Uterus (tissue), 4 donors: ENCODE results near the gene SULT1C3. TPM values are rescaled to one million over a fixed set of nuclear protein-coding genes. Genes with fewer than 3 reads are reported as not detected.

ENCODE experiments used
- DNase-seq, 2 donors: peaks; one replicate each; pipeline ENCODE4 v3.0.0-alpha.2; 2019 to 2020
- H3K27ac ChIP-seq, 2 donors: fragments of 200-600 bp; sonication (generic); 1 replicate in 1 of 2; 2 replicates in 1 of 2; pipeline ENCODE4 v1.5.1; 2016 to 2018
- H3K27me3 ChIP-seq, 2 donors: fragments of 200-600 bp; sonication (generic); one replicate each; pipeline ENCODE4 v1.5.1; 2018 to 2019; ENCODE audit warnings: control low read depth in 1 of 2
- H3K36me3 ChIP-seq, 2 donors: fragments of 200-600 bp; sonication (generic); one replicate each; pipeline ENCODE4 v1.5.1; 2019; ENCODE audit warnings: control low read depth in 1 of 2
- H3K4me1 ChIP-seq, 2 donors: fragments of 200-600 bp; sonication (generic); one replicate each; pipeline ENCODE4 v1.5.1; 2018 to 2019; ENCODE audit warnings: control low read depth in 1 of 2
- H3K4me3 ChIP-seq, 2 donors: fragments of 200-600 bp; sonication (generic); 1 replicate in 1 of 2; 2 replicates in 1 of 2; pipeline ENCODE4 v1.5.1; 2018 to 2019; ENCODE audit warnings: mild to moderate bottlenecking in 1 of 2
- H3K9me3 ChIP-seq, 2 donors: fragments of 200-600 bp; sonication (generic); one replicate each; pipeline ENCODE4 v1.5.1; 2019; ENCODE audit warnings: control low read depth in 1 of 2
- POLR2A ChIP-seq, 2 donors: fragments of 450-650 bp; IDR thresholded peaks; one replicate each; pipeline ENCODE4 v1.6.1; 2016; ENCODE audit warnings: antibody characterized with exemption in 2 of 2, mild to moderate bottlenecking in 1 of 2, moderate library complexity in 1 of 2
- intact Hi-C: fragments of 100-400 bp; cut with DNase I; formaldehyde crosslinking; loops from one replicate; pipeline ENCODE4 v1.15.1; 2023; ENCODE audit warnings: low total_unique reads
- total RNA-seq, 4 donors: library from RNA; depleted of rRNA in 3 of 4; stranded (reverse); fragments of >200 nt in 3 of 4; gene quantifications; one replicate each; pipeline versions ENCODE4 v1.1.0 to v1.2.4, GENCODE V29; 2014 to 2023
- TF ChIP-seq, protein P1 (sequence below), 4 experiments: fragments of 200-600 bp in 2 of 4; fragments of 450-650 bp in 2 of 4; sonication (generic) in 2 of 4; IDR thresholded peaks; one replicate each; pipeline ENCODE4 v1.5.1; 2016 to 2019; ENCODE audit warnings: antibody characterized with exemption in 4 of 4, mild to moderate bottlenecking in 2 of 4, moderate library complexity in 1 of 4
- donor health status: DM: yes; HTN: yes; CAD: no.

Gene SULT1C3
- total RNA-seq, 4 donors from 2014 or later = not detected

- H3K36me3 ChIP-seq = no peaks in the 10 kb centered on the region
- intact Hi-C loops = no loop called here
- no peaks in the 10 kb centered on the region for H3K9me3 ChIP-seq
- H3K4me1 ChIP-seq = no peaks in the 10 kb centered on the region
- H3K27me3 ChIP-seq = no peaks in the 10 kb centered on the region
- H3K27ac ChIP-seq = no peak overlapping the region
- DNase-seq = no peak
- H3K4me3 ChIP-seq = no peak overlapping the region
- no peak for TF ChIP-seq POLR2A (IDR thresholded peaks at IDR 0.05)
- TF ChIP-seq, protein P1, sequence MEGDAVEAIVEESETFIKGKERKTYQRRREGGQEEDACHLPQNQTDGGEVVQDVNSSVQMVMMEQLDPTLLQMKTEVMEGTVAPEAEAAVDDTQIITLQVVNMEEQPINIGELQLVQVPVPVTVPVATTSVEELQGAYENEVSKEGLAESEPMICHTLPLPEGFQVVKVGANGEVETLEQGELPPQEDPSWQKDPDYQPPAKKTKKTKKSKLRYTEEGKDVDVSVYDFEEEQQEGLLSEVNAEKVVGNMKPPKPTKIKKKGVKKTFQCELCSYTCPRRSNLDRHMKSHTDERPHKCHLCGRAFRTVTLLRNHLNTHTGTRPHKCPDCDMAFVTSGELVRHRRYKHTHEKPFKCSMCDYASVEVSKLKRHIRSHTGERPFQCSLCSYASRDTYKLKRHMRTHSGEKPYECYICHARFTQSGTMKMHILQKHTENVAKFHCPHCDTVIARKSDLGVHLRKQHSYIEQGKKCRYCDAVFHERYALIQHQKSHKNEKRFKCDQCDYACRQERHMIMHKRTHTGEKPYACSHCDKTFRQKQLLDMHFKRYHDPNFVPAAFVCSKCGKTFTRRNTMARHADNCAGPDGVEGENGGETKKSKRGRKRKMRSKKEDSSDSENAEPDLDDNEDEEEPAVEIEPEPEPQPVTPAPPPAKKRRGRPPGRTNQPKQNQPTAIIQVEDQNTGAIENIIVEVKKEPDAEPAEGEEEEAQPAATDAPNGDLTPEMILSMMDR (IDR thresholded peaks at IDR 0.05) = no peak
These were observed 18.1 kb downstream of the SULT1C3 start for GRCh38 chr2:108257757-108258331.

- Histone ChIP-seq H3K9me3 (no peaks in the 10 kb centered on the region), H3K27me3 (no peaks in the 10 kb centered on the region), H3K36me3 (no peaks in the 10 kb centered on the region), H3K4me3 (no peak overlapping the region), H3K27ac (no peak overlapping the region), H3K4me1 (no peaks in the 10 kb centered on the region)
- intact Hi-C loops = no loop called here
- DNase-seq = no peak
- TF ChIP-seq, protein P1 (IDR thresholded peaks at IDR 0.05) = no peak
- TF ChIP-seq POLR2A (IDR thresholded peaks at IDR 0.05) = no peak
These were observed 21.0 kb downstream of the SULT1C3 start for GRCh38 chr2:108260773-108261172.

DNA sequence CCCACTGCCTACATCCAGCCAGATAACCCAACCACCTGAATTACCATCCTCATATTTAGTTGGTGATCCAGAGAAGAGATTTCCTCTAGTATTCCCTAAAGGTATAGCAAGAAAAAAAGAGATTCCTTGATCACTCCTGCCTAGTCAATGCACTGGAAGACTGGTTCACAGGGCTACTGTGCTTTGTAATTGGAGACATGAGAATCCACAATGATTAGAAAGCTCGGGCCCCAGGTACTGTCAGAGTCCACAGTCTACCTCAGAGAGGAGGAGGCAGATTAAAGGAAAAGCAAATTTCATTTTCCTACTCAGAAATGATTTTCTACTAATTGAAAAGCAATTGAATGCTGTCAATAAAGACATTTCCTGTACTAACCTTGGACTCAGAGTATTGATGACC is 22.3 kb downstream of the SULT1C3 start:
- Histone ChIP-seq H3K27ac (no peak overlapping the region), H3K4me1 (no peaks in the 10 kb centered on the region), H3K36me3 (no peaks in the 10 kb centered on the region), H3K4me3 (no peak overlapping the region), H3K27me3 (no peaks in the 10 kb centered on the region), H3K9me3 (no peaks in the 10 kb centered on the region)
- DNase-seq = no peak
- intact Hi-C loops = no loop called here
- TF ChIP-seq POLR2A (IDR thresholded peaks at IDR 0.05) = no peak
- TF ChIP-seq, protein P1 (IDR thresholded peaks at IDR 0.05) = no peak

DNA sequence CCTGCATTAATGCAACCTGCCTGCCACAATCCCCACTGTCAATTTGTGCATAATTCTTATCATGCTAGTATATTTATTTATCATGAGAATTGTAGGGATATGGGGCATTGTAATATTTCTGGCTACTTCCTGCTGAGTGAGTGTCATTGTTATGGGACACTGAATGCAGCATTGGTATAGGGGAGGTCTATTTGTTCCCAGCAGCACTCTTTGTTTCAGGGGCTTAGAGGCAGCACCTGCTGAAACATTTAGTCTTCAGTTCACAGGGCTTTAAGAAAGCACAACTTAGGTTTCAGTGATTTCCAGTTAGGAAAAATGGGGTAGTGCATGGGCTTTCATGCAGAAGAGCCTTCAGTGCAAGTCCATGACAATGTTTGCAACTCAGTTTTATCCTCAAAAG is 23.6 kb downstream of the SULT1C3 start:
- Histone ChIP-seq H3K27ac (no peak overlapping the region), H3K27me3 (no peaks in the 10 kb centered on the region), H3K9me3 (no peaks in the 10 kb centered on the region), H3K4me1 (no peaks in the 10 kb centered on the region), H3K36me3 (no peaks in the 10 kb centered on the region), H3K4me3 (no peak overlapping the region)
- DNase-seq = no peak
- no peak for TF ChIP-seq POLR2A (IDR thresholded peaks at IDR 0.05)
- TF ChIP-seq, protein P1 (IDR thresholded peaks at IDR 0.05) = no peak
- intact Hi-C loops = no loop called here

GRCh38 chr2:108266218-108266617 is 26.4 kb downstream of the SULT1C3 start:
- intact Hi-C loops = no loop called here
- H3K36me3 ChIP-seq = no peaks in the 10 kb centered on the region
- no peaks in the 10 kb centered on the region for H3K27me3 ChIP-seq
- no peak overlapping the region for H3K4me3 ChIP-seq
- TF ChIP-seq POLR2A (IDR thresholded peaks at IDR 0.05) = no peak
- TF ChIP-seq, protein P1 (IDR thresholded peaks at IDR 0.05) = no peak
- H3K9me3 ChIP-seq = no peaks in the 10 kb centered on the region
- H3K27ac ChIP-seq = no peak overlapping the region
- no peaks in the 10 kb centered on the region for H3K4me1 ChIP-seq
- no peak for DNase-seq
